T-helper 2 cell treated with Interferon-gamma antibody and Interleukin-4, amounts not matched to agents 100 ng/mL and 5 ng/mL, for 36 hours (primary cell): ENCODE data around the gene C5. TPM values are rescaled to one million over a fixed set of nuclear protein-coding genes. Genes with fewer than 3 reads are reported as not detected.

Source experiments
- intact Hi-C: fragments of 100-400 bp; cut with micrococcal nuclease; formaldehyde crosslinking; loops from one replicate; pipeline ENCODE4 v1.15.1; 2023
- total RNA-seq: library from RNA; stranded (reverse); gene quantifications from 2 replicates; pipeline ENCODE4 v1.2.3, GENCODE V29; 2022

Gene C5
- total RNA-seq, 1 donor from 2014 or later = 1.5 TPM

- intact Hi-C loops = no loop called here
Measured at GRCh38 chr9:120914953-120915352, 135.1 kb downstream of the C5 start.

DNA sequence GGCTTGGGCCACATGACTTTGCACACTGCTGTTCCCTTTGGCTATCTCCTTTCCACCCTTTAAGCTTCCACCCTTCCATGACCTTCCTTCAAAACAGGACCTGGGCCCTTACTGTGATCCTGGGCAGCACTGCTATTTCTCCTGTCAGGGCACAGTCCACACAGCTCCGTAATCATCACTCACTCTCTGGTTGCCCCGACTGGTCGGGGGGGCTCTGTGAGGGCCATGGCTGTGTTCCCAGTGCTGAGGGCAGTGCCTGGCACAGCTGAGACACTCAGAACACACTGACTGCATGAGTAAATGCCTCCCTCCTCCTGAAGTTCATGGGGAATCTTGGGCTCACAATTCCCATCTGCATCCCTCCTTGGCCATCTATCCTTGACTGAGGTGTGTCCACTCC, 135.7 kb downstream of the C5 start:
- intact Hi-C loops = no loop called here

DNA sequence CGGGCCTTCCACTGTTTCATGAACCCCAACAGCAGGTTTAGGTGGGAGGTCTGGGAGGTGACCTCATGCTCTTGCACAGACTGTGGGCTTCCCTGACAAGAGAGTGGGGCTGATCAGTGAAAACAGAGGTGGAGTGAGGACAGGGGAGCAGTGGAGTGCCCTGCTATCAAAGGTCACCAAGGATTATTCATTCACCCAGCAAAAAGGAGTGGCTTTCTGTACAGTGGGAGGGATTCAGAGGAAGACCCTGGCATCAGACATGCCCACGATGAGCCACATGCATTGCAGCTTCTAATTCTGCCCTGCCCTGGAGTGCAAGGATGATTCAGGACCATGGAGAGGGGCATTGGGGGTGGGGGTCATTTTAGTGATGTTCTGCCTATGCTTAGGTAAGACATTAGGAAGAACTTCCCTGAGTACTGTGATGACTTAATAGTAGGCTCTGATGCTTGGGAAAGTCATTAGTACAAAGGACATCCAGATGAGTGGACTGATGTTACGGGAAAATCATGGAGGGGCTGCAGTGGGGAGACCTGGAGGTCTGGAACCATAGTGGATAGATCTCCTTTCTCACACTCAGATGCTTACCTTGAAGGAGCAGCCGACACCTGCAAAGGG, 136.3 kb downstream of the C5 start:
- intact Hi-C loops = no loop called here

DNA sequence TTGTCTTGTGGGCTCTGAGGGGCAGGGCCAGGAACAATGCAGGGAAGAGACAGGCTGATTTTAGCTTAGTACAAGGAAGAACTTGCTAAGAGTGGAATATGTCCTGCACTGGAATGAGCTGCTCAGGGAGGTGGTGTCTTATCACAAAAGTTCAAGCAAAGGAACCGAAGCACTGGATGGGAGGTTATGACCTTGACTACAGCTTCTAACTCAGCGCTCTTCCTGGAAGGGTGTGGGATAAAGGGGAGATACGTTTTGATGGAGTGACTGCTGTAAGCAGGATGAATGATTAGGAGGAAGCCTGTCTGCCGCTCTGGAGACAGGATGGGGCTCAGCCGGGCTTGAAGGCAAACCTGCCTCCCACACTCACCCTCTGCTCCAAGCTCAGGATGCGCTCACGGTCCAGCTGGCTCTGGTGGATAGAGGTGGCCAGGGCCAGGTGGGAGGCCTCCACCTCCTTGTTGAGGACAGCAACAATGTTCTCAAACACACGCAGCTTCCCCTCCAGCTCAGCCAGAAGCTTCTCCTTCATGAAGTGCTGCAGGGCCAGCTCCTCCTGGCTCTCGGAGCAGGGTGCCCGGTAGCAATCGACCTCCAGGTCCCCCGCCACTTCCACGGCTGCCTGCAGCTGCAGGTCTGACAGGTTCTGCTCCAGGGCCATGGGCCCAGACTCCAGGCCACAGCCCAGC, 137.0 kb downstream of the C5 start:
- intact Hi-C loops = no loop called here

GRCh38 chr9:120911295-120911837, 138.7 kb downstream of the C5 start:
- intact Hi-C loops = no loop called here

DNA sequence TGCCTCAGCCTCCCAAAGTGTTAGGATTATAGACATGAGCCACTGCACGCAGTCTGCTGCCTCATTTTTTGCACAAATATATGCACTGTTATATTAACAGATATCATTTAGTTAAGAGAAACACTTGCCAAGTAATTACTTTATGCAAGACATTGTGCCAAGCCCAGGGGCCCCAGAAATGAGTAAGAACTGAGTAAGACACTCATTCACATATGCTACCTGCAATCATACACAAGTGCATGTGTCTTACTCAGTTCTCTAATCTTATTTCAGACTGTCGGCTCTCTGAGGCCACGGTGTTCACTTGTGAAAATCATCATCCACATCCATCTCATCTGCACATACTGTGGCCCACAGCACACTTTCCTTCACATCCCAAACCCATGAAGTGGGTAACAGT, 139.4 kb downstream of the C5 start:
- intact Hi-C loops = no loop called here

GRCh38 chr9:120909904-120910303, 140.2 kb downstream of the C5 start:
- intact Hi-C loops = no loop called here

DNA sequence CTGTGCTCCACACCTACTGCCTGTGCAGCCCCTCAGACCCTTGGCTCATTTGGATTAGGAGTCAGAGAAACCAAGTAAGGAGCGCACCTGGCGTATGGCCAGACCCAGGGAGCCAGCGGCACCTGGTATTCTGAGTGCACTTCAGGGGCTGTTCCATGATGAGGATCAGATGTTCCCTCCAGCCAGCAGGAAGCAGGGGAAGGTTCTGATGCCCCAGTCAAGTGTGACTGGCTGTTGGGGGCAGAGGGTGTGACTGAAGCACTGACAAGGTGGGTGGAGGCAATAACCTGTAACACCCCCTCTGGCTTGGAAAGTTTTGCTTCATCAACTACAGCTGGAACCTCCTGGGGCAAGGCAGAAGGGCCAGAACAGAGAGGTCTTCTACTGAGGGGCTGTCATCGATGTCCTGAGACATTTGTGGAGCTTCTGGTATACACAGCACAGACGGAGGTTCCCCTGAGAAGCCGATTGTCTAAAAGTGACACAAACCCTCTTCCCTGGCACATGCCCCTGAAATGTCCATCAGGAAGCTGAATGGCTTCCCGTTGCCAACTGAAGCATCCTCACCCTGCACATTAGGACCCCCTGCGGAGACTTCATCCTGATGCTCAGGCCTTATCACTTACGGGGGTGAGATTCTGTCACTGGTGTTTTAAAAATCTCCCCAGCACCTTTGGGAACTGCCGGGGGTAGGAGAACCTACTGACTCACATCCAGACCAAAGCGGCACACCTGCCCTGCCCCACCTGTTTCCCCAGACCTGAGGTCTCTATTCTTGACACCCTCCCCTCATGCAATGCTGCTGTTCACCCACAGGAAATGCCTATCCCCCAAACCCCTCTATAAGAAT, 144.5 kb downstream of the C5 start:
- intact Hi-C loops = loop anchor here (2.0 kb wide), 1 partner anchor 15 kb away; no protein-coding TSS in a partner anchor

GRCh38 chr9:120904978-120905301, 145.1 kb downstream of the C5 start:
- intact Hi-C loops = loop anchor here (1.0 to 2.0 kb wide), 2 partner anchors 11 to 14 kb away; no protein-coding TSS in a partner anchor

- intact Hi-C loops = loop anchor here (1.0 to 2.0 kb wide), 2 partner anchors 12 to 14 kb away; no protein-coding TSS in a partner anchor
Measured at GRCh38 chr9:120904061-120904977, 145.8 kb downstream of the C5 start.

- intact Hi-C loops = no loop called here
Measured at GRCh38 chr9:120902569-120903535, 147.2 kb downstream of the C5 start.

Other genes starting within 250 kb of the C5 start
- 49.9 and 54.0 TPM in 2 replicates for gene PSMD5, start 207.4 kb downstream of the C5 start, total RNA-seq
- gene PHF19, start 173.1 kb downstream of the C5 start, total RNA-seq = 344 and 354 TPM in 2 replicates
- gene TRAF1, start 123.5 kb downstream of the C5 start, total RNA-seq = 78.8 and 82.3 TPM in 2 replicates
- gene CNTRL, start 24.7 kb upstream of the C5 start, total RNA-seq = 85.8 and 86.2 TPM in 2 replicates
- 61.0 and 64.9 TPM in 2 replicates for gene RAB14, start 151.6 kb upstream of the C5 start, total RNA-seq
- gene GSN, start 217.9 kb upstream of the C5 start, total RNA-seq = 1.9 and 2.7 TPM in 2 replicates